HepG2 (cell line): ENCODE results near the gene TSPAN8. TPM values are rescaled to one million over a fixed set of nuclear protein-coding genes. Genes with fewer than 3 reads are reported as not detected.

Source experiments
- ATAC-seq: fragments of 200-7000 bp; cut with Tn5 transposase; 3 replicates; pipeline ENCODE4 v1.9.1; 2020; ENCODE audit warnings: mild to moderate bottlenecking, moderate library complexity
- BruUV-seq: library from RNA; stranded (reverse); fragments of 400-500 nt; replicated peaks from 2 replicates; lab custom pipeline; 2021; lab: Mats Ljungman, UMichigan
- CTCF ChIA-PET: fragments of 300-600 bp; formaldehyde crosslinking; extraction: SDS; loops from one replicate; lab custom pipeline; 2021; ENCODE audit warnings: low total read pairs, inconsistent platforms, low intra/inter-chr PET ratio; lab: Yijun Ruan, JAX
- POLR2A ChIA-PET: fragments of 350-600 bp; sonication (Branson Sonifier 250); formaldehyde crosslinking; loops from one replicate; lab custom pipeline; 2020; ENCODE audit warnings: antibody characterized with exemption, inconsistent platforms; lab: Yijun Ruan, JAX
- DNase-seq: peaks from one replicate; pipeline ENCODE4 v3.0.0-alpha.2; 2015; ENCODE audit warnings: low spot score
- FAIRE-seq: peaks from 3 replicates; lab custom pipeline; 2011; peaks lifted over from hg19 to GRCh38; lab: Jason Lieb, UNC
- H2AFZ ChIP-seq: one replicate; pipeline ENCODE4 v1.6.1; 2011; ENCODE audit warnings: low read length, inconsistent platforms
- H3K27ac ChIP-seq: fragments of 300-600 bp; 3 replicates; pipeline ENCODE4 v1.8.0; 2011; ENCODE audit warnings: mixed run types, mild to moderate bottlenecking, mixed read lengths, low read length, inconsistent platforms; ENCODE audit not compliant: insufficient read depth; ENCODE audit errors: extremely low read length
- H3K27me3 ChIP-seq, 2 experiments: fragments of 200-600 bp in 1 of 2; 2 replicates in 1 of 2; 3 replicates in 1 of 2; pipeline versions ENCODE4 v1.6.0 to v1.8.0; 2011; ENCODE audit warnings: low read length in 2 of 2, mild to moderate bottlenecking in 2 of 2, moderate library complexity in 2 of 2, inconsistent platforms in 1 of 2; ENCODE audit not compliant: insufficient read depth in 2 of 2, control insufficient read depth in 1 of 2
- H3K36me3 ChIP-seq, 2 experiments: fragments of 200-600 bp in 1 of 2; replicated peaks in 1 of 2; 2 replicates in 1 of 2; 3 replicates in 1 of 2; pipeline versions ENCODE4 v1.5.1 to v1.8.0; 2011; ENCODE audit warnings: low read length in 2 of 2, inconsistent platforms in 1 of 2; ENCODE audit not compliant: insufficient read depth in 2 of 2, control insufficient read depth in 1 of 2
- H3K4me1 ChIP-seq: 2 replicates; pipeline ENCODE4 v1.5.1; 2012; ENCODE audit warnings: low read length, inconsistent platforms; ENCODE audit not compliant: insufficient read depth
- H3K4me2 ChIP-seq: 2 replicates; pipeline ENCODE4 v1.6.0; 2011; ENCODE audit warnings: low read depth, low read length, inconsistent platforms
- H3K4me3 ChIP-seq, 3 experiments: fragments of 200-600 bp in 1 of 3; sonication (generic), shearing (Covaris generic) in 1 of 3; replicated peaks in 1 of 3; 2 replicates each; pipeline ENCODE4 v1.5.1; 2011 to 2016; ENCODE audit warnings: low read length in 3 of 3, inconsistent platforms in 2 of 3, low read depth in 2 of 3, mild to moderate bottlenecking in 2 of 3, control low read depth in 1 of 3, mixed read lengths in 1 of 3; ENCODE audit not compliant: insufficient read depth in 1 of 3
- H3K79me2 ChIP-seq: one replicate; pipeline ENCODE4 v1.6.1; 2011; ENCODE audit warnings: low read length, inconsistent platforms; ENCODE audit not compliant: insufficient read depth
- H3K9ac ChIP-seq: 2 replicates; pipeline ENCODE4 v1.6.0; 2011; ENCODE audit warnings: mild to moderate bottlenecking, low read depth, low read length, inconsistent platforms; ENCODE audit not compliant: insufficient read depth
- H3K9me3 ChIP-seq: 2 replicates; pipeline ENCODE4 v1.5.1; 2012; ENCODE audit warnings: mild to moderate bottlenecking, low read length
- H4K20me1 ChIP-seq: 2 replicates; pipeline ENCODE4 v1.6.0; 2011; ENCODE audit warnings: inconsistent platforms, mild to moderate bottlenecking, low read length, moderate library complexity; ENCODE audit not compliant: insufficient read depth
- BRD4 ChIP-seq: sonication (generic); formaldehyde crosslinking; IDR thresholded peaks from 2 replicates; pipeline ENCODE4 v1.4.0; 2020; ENCODE audit warnings: missing genetic modification reagents
- DNMT1 ChIP-seq: sonication (generic); formaldehyde crosslinking; IDR thresholded peaks from 2 replicates; pipeline ENCODE4 v1.5.1; 2020; ENCODE audit warnings: mild to moderate bottlenecking, missing genetic modification reagents
- GZF1 ChIP-seq: sonication (generic); formaldehyde crosslinking; IDR thresholded peaks from 2 replicates; pipeline ENCODE4 v1.5.1; 2020; ENCODE audit warnings: mild to moderate bottlenecking, missing genetic modification reagents
- HNRNPK ChIP-seq: fragments of 200-400 bp; formaldehyde crosslinking; IDR thresholded peaks from 2 replicates; pipeline ENCODE4 v1.6.1; 2018; ENCODE audit warnings: low read length, low read depth, moderate library complexity, mild to moderate bottlenecking; ENCODE audit not compliant: poor library complexity, severe bottlenecking
- HOXA9 ChIP-seq: sonication (generic); formaldehyde crosslinking; IDR thresholded peaks from 2 replicates; pipeline ENCODE4 v1.8.1; 2022; ENCODE audit warnings: missing genetic modification reagents, mild to moderate bottlenecking, moderate library complexity, borderline replicate concordance
- NKX3-1 ChIP-seq: sonication (generic); formaldehyde crosslinking; IDR thresholded peaks from 2 replicates; pipeline ENCODE4 v1.5.0; 2020; ENCODE audit warnings: missing genetic modification reagents
- RARA ChIP-seq: IDR thresholded peaks from 2 replicates; pipeline ENCODE4 v1.6.1; 2016; ENCODE audit warnings: missing genetic modification reagents, missing compliant biosample characterization
- ZKSCAN5 ChIP-seq: sonication (generic); formaldehyde crosslinking; IDR thresholded peaks from 2 replicates; pipeline ENCODE4 v1.5.1; 2020; ENCODE audit warnings: mild to moderate bottlenecking, missing genetic modification reagents
- ZNF749 ChIP-seq: sonication (generic); formaldehyde crosslinking; IDR thresholded peaks from 2 replicates; pipeline ENCODE4 v1.8.0; 2022; ENCODE audit warnings: mild to moderate bottlenecking, missing genetic modification reagents, moderate library complexity, borderline replicate concordance
- ZSCAN31 ChIP-seq: sonication (generic); formaldehyde crosslinking; IDR thresholded peaks from 2 replicates; pipeline ENCODE4 v1.5.0; 2020; ENCODE audit warnings: low read depth, mild to moderate bottlenecking, missing genetic modification reagents
- WGBS: methylation state at CpG from one replicate; pipeline ENCODE4 v1.1.6; 2017; ENCODE audit warnings: low lambda C conversion rate; 5-methylcytosine and 5-hydroxymethylcytosine counted together
- in situ Hi-C: cut with HindIII; loops from 2 replicates; pipeline ENCODE4 v1.10.0; 2017; ENCODE audit warnings: low pct_unique_long_range_greater_than_20kb; ENCODE audit not compliant: extremely low pct_ligation_motif_present
- intact Hi-C: fragments of 100-400 bp; cut with micrococcal nuclease; formaldehyde crosslinking; loops from one replicate; pipeline ENCODE4 v1.10.0; 2022; ENCODE audit not compliant: unreplicated experiment
- polyA plus RNA-seq, 8 experiments: library from polyadenylated mRNA; depleted of rRNA in 3 of 8; stranded (reverse) in 7 of 8; unstranded in 1 of 8; fragments of >200 nt; fragmentation: Illumina TruSeq in 4 of 8; extraction: Trizol in 4 of 8; gene quantifications; 2 replicates each; pipeline versions ENCODE4 v1.2.1 to v1.2.3, GENCODE V29; 2011 to 2016; ENCODE audit warnings: low read depth in 4 of 8, missing spikeins in 1 of 8, mixed read lengths in 1 of 8; ENCODE audit not compliant: insufficient read depth in 1 of 8
- total RNA-seq, 5 experiments: library from RNA; depleted of rRNA; stranded (reverse); fragments of >200 nt; fragmentation: Illumina TruSeq; extraction: Trizol; gene quantifications; 2 replicates each; pipeline ENCODE4 v1.2.3, GENCODE V29; 2016; ENCODE audit warnings: low read depth in 1 of 5
- TF ChIP-seq, protein P1 (sequence below): sonication (generic); formaldehyde crosslinking; IDR thresholded peaks from 2 replicates; pipeline ENCODE4 v1.5.0; 2020; ENCODE audit warnings: mild to moderate bottlenecking, missing genetic modification reagents, moderate library complexity
- TF ChIP-seq, protein P2 (sequence below): sonication (generic); formaldehyde crosslinking; conservative IDR thresholded peaks from 2 replicates; pipeline ENCODE4 v1.5.0; 2020; ENCODE audit warnings: missing genetic modification reagents
- TF ChIP-seq, protein P3 (sequence below): sonication (generic); formaldehyde crosslinking; IDR thresholded peaks from 2 replicates; pipeline ENCODE4 v1.4.0; 2020; ENCODE audit warnings: mild to moderate bottlenecking, missing genetic modification reagents

The TSPAN8 gene
- total and polyA plus RNA-seq, 2 of the 13 experiments (the other 11 are each of a cell fraction or from before 2014, with no cell fraction given), result 3.4 to 3.9 TPM

DNA sequence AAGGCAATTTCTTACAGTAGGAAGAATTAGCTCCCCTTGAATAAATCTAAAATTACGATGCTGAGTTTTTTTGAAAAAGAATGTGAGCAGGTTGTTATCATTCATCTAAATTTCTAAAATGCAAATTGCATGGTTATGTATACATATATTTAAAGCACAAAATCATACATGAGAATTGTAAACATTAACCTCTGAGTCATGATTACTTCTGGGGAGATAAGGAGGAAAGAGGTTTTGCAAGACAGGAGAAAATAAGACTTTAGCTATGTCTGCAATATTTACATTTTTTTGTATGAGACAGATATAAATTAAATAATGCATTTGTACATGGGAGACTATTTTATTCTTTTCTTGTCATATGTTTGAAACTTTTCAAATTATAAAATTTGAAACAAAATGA, 72.2 kb downstream of the TSPAN8 start:
- Histone ChIP-seq H2AFZ (no peak overlapping the region), H3K27ac (no peak overlapping the region), H3K4me2 (no peak overlapping the region), H3K4me3 (no peak overlapping the region), H4K20me1 (no peaks in the 10 kb centered on the region), H3K9ac (no peak overlapping the region), H3K9me3 (no peaks in the 10 kb centered on the region), H3K27me3 (no peaks in the 10 kb centered on the region), H3K36me3 (no peaks in the 10 kb centered on the region), H3K79me2 (no peaks in the 10 kb centered on the region), H3K4me1 (no peaks in the 10 kb centered on the region)
- ATAC-seq (no peak), FAIRE-seq (no peak), DNase-seq (no peak)
- 0% methylated on average over 1 of the region's 1 CpG for WGBS
- CTCF ChIA-PET, result no interaction called here
- in situ Hi-C loops, result no loop called here
- POLR2A ChIA-PET, result no interaction called here
- intact Hi-C loops, result no loop called here
- TF ChIP-seq GZF1 (CRISPR knock-in tag) (no peak), DNMT1 (CRISPR knock-in tag) (no peak), HNRNPK (no peak), HOXA9 (CRISPR knock-in tag) (no peak), RARA (CRISPR knock-in tag) (no peak)
- BruUV-seq, result no TSS peak

DNA sequence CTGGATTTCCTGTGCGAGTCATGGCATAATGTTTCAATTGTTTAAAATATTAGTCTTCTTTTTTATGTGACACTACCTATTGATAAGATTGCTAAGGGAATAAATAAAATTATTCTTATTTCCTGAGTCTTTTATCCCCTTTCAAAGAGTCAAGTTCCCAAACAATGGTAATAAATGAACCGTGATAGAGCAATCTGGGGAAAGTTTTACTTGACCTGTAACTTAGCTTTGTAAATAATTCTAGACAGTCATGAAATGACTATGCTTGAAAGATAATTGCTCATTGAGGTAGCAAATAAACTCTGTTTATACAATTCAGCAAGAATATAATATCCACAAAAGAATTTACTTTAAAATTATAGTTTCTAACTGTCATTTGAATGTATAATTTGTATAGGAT, 82.1 kb downstream of the TSPAN8 start:
- 65% methylated on average over 2 of the region's 2 CpGs for WGBS
- in situ Hi-C loops, result no loop called here
- Histone ChIP-seq H3K9me3 (no peaks in the 10 kb centered on the region), H3K4me3 (no peak overlapping the region), H3K4me2 (no peak overlapping the region), H4K20me1 (no peaks in the 10 kb centered on the region), H3K27me3 (0 out of 5 replicates have a peak, but pooled peaks cover 0 to 3% of the 10 kb centered on the region in 2 experiments), H3K36me3 (no peaks in the 10 kb centered on the region), H3K4me1 (no peaks in the 10 kb centered on the region), H2AFZ (no peak overlapping the region), H3K27ac (no peak overlapping the region), H3K79me2 (no peaks in the 10 kb centered on the region), H3K9ac (no peak overlapping the region)
- intact Hi-C loops, result no loop called here
- no TSS peak for BruUV-seq
- FAIRE-seq (no peak), ATAC-seq (no peak), DNase-seq (no peak)
- ChIA-PET CTCF (no interaction called here), POLR2A (no interaction called here)
- no peak for TF ChIP-seq BRD4 (CRISPR knock-in tag)
- TF ChIP-seq ZKSCAN5 (CRISPR knock-in tag), result no peak
- TF ChIP-seq, protein P1, sequence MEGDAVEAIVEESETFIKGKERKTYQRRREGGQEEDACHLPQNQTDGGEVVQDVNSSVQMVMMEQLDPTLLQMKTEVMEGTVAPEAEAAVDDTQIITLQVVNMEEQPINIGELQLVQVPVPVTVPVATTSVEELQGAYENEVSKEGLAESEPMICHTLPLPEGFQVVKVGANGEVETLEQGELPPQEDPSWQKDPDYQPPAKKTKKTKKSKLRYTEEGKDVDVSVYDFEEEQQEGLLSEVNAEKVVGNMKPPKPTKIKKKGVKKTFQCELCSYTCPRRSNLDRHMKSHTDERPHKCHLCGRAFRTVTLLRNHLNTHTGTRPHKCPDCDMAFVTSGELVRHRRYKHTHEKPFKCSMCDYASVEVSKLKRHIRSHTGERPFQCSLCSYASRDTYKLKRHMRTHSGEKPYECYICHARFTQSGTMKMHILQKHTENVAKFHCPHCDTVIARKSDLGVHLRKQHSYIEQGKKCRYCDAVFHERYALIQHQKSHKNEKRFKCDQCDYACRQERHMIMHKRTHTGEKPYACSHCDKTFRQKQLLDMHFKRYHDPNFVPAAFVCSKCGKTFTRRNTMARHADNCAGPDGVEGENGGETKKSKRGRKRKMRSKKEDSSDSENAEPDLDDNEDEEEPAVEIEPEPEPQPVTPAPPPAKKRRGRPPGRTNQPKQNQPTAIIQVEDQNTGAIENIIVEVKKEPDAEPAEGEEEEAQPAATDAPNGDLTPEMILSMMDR, result no peak
- TF ChIP-seq ZNF749, result no peak
- TF ChIP-seq, protein P2, sequence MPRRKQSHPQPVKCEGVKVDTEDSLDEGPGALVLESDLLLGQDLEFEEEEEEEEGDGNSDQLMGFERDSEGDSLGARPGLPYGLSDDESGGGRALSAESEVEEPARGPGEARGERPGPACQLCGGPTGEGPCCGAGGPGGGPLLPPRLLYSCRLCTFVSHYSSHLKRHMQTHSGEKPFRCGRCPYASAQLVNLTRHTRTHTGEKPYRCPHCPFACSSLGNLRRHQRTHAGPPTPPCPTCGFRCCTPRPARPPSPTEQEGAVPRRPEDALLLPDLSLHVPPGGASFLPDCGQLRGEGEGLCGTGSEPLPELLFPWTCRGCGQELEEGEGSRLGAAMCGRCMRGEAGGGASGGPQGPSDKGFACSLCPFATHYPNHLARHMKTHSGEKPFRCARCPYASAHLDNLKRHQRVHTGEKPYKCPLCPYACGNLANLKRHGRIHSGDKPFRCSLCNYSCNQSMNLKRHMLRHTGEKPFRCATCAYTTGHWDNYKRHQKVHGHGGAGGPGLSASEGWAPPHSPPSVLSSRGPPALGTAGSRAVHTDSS (CRISPR knock-in tag), result no peak
- no peak for TF ChIP-seq NKX3-1 (CRISPR knock-in tag)
- TF ChIP-seq, protein P3, sequence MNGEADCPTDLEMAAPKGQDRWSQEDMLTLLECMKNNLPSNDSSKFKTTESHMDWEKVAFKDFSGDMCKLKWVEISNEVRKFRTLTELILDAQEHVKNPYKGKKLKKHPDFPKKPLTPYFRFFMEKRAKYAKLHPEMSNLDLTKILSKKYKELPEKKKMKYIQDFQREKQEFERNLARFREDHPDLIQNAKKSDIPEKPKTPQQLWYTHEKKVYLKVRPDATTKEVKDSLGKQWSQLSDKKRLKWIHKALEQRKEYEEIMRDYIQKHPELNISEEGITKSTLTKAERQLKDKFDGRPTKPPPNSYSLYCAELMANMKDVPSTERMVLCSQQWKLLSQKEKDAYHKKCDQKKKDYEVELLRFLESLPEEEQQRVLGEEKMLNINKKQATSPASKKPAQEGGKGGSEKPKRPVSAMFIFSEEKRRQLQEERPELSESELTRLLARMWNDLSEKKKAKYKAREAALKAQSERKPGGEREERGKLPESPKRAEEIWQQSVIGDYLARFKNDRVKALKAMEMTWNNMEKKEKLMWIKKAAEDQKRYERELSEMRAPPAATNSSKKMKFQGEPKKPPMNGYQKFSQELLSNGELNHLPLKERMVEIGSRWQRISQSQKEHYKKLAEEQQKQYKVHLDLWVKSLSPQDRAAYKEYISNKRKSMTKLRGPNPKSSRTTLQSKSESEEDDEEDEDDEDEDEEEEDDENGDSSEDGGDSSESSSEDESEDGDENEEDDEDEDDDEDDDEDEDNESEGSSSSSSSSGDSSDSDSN (CRISPR knock-in tag), result no peak
- TF ChIP-seq ZSCAN31, result no peak
